Activated naive CD4-positive, alpha-beta T cell treated with anti-CD3 and anti-CD28 coated beads, Interleukin-2, amount 10 ng/mL, durations not matched to agents 7 days and 5 days (primary cell): ENCODE data around the gene FITM1.

Experiments used
- CTCF ChIA-PET: fragments of 350-600 bp; sonication (Branson Sonifier 250); formaldehyde crosslinking; loops from one replicate; lab custom pipeline; 2021; ENCODE audit warnings: antibody characterized with exemption; lab: Charles Lee
- DNase-seq: peaks from one replicate; pipeline ENCODE4 v3.0.0-alpha.2; 2020
- H3K27ac Mint-ChIP-seq: one replicate; pipeline ENCODE4 v1.8.0; 2021; ENCODE audit warnings: mild to moderate bottlenecking, moderate library complexity, mixed read lengths
- H3K27me3 Mint-ChIP-seq: one replicate; pipeline ENCODE4 v1.8.0; 2021; ENCODE audit warnings: mild to moderate bottlenecking, mixed read lengths
- H3K36me3 Mint-ChIP-seq: one replicate; pipeline ENCODE4 v1.8.0; 2021; ENCODE audit warnings: mixed read lengths
- H3K4me1 Mint-ChIP-seq: one replicate; pipeline ENCODE4 v1.8.0; 2021; ENCODE audit warnings: mixed read lengths
- H3K4me3 Mint-ChIP-seq: one replicate; pipeline ENCODE4 v1.8.0; 2021; ENCODE audit warnings: mild to moderate bottlenecking, moderate library complexity, mixed read lengths
- H3K9me3 Mint-ChIP-seq: one replicate; pipeline ENCODE4 v1.8.0; 2021; ENCODE audit warnings: mixed read lengths

The FITM1 gene, protein sequence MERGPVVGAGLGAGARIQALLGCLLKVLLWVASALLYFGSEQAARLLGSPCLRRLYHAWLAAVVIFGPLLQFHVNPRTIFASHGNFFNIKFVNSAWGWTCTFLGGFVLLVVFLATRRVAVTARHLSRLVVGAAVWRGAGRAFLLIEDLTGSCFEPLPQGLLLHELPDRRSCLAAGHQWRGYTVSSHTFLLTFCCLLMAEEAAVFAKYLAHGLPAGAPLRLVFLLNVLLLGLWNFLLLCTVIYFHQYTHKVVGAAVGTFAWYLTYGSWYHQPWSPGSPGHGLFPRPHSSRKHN

DNA sequence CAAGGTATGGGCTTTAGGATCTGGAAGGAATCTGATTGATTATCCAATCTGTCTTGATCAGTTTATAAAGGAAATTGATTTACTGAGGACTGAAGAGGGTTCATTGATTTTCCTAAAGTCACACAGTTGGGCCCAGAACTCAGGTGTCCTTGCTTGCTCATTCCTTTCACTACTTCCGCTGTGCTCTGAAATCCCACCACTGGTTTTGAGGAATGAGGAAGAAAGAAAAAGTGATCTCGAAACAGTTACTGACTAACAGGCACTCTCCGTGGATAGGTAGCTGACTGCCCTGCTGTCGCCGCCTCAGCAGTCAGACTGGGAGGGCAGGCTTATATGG is at the start of gene FITM1:
FITM1 (plus strand) TSS at position 280 of the 337 bp plus-strand sequence. CDS start 905 bp downstream, outside the sequence.
- peaks cover 32% of the 10 kb centered on the region for H3K4me1 Mint-ChIP-seq
- peak within 1 kb of the TSS; percentile 39 for H3K27ac Mint-ChIP-seq

DNA sequence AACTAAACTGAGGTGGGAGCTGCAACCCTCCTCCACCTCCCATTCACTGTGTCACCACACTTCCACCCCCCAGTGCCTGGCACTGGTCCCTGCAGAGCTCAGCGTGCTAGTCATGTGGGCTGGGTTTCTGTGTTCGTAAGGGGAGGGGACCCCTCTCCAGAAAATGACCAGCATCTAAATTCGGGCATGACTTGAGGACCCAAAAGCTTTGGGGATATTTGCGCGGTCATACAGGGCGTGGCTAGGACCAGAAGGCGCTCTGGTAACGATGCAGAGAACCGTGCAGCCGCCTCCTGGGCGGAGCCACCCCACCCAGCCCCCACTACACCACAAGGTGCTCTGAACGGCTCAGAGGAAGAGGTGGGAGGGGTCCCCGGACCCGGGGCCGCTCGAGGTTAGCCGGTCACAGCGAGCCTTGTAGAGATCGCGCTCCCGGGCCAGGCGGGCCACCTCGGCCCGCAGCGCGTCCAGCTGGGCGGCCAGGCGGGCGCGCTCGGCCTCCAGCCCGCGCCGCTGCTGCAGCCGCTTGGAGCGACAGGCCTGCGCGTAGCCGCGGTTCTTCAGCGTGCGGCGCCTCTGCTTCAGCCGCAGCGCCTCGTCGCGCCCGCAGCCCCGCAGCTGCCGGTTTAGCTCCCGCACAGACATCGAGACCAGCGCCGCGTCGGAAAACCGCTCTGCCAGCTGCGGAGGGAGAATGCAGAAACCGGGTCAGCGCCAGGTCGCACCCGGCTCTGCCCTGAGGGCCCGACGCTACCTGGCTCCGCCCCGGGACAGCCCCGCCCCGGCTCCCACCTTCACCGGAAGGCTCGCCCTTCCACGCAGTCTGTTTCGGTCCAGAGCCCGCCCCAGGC is 49.3 kb upstream of the FITM1 start:
- peak overlapping the region; percentile 75 for H3K27ac Mint-ChIP-seq
- H3K36me3 Mint-ChIP-seq: no peaks in the 10 kb centered on the region
- H3K4me1 Mint-ChIP-seq: peaks cover 35% of the 10 kb centered on the region
- H3K9me3 Mint-ChIP-seq: no peaks in the 10 kb centered on the region
- CTCF ChIA-PET: interaction anchor here (0.6 to 12.4 kb wide), 11 partner anchors 12 to 961 kb away, joined by 3 to 107 read pairs (median 11); partner anchors contain the start of genes DCAF11, IRF9, NRL and PCK2
- DNase-seq: peak; percentile 87
- H3K4me3 Mint-ChIP-seq: peak overlapping the region; percentile 75
- peaks cover 50% of the 10 kb centered on the region for H3K27me3 Mint-ChIP-seq

More for the DNA sequence above, at the start of gene FITM1:
- H3K36me3 Mint-ChIP-seq: peaks cover 4% of the 10 kb centered on the region
- DNase-seq: no peak
- no peaks in the 10 kb centered on the region for H3K9me3 Mint-ChIP-seq
- no peaks in the 10 kb centered on the region for H3K27me3 Mint-ChIP-seq
- H3K4me3 Mint-ChIP-seq: no peak within 1 kb of the TSS
- CTCF ChIA-PET: no interaction called here

DNA sequence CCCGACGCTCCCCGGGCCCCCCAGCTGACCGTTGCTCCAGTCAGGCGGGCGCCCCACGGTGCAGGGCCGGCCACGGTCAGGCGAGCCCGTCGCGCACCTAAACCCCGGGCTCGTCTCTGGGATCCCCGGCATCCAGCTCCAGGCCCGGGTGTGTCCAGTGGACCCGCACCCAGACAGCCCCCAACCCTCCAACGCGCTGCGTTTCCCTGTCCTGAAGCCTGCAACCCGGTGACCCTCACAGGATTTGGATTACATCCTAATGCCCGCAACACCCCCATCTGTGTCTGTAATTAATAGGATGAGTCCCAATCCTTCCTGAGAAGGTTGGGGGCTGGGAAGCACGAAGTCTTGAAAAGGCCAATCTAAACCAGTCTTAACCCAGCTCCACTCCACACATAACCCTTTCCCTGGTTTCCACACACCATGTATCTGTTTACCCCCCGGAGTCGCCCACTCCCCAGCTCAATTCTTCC is 48.7 kb upstream of the FITM1 start:
- H3K4me3 Mint-ChIP-seq: peak overlapping the region; percentile 76
- CTCF ChIA-PET: interaction anchor here (1.0 to 12.4 kb wide), 6 partner anchors 11 to 228 kb away, joined by 3 to 107 read pairs (median 26); partner anchors contain the start of genes IRF9 and PCK2
- H3K36me3 Mint-ChIP-seq: no peaks in the 10 kb centered on the region
- H3K27me3 Mint-ChIP-seq: peaks cover 50% of the 10 kb centered on the region
- no peak for DNase-seq
- peak overlapping the region; percentile 81 for H3K27ac Mint-ChIP-seq
- H3K4me1 Mint-ChIP-seq: peaks cover 29% of the 10 kb centered on the region
- H3K9me3 Mint-ChIP-seq: no peaks in the 10 kb centered on the region

DNA sequence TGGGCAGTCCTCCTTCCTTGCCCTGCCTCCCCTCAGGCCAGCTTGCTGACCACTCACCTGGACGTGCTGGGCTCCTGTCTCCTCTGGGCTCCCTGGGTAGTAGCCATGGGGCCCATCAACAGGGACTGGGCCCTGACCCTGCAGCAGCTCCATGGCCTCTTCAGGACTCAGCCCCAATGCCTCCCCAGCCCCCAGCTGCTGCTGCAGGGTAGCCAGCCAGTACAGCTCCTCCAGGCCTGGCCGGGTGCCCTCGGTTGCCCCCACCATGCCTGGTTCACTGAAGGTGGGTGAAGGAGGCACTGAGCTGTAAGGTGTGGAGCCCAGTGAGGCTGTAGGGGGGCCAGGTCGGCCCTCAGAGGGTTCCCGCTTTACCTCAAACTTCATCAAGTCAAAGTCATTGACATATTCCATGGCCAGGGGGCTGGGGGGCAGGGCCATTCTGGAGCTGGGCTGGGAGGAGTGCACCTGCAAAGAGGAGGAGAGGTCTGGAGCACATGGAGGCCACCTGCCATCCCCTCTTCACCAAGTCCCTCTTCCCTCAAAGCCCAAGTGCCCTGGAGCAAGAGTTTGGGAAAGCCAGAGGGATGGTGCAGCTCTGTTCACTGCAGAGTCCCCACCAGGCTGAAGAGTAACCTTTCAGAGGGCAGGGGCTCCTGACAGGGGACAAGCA is 47.9 kb upstream of the FITM1 start:
- H3K4me3 Mint-ChIP-seq: peak overlapping the region; percentile 76
- peaks cover 25% of the 10 kb centered on the region for H3K4me1 Mint-ChIP-seq
- no peaks in the 10 kb centered on the region for H3K9me3 Mint-ChIP-seq
- CTCF ChIA-PET: interaction anchor here (2.5 to 12.4 kb wide), 4 partner anchors 10 to 78 kb away, joined by 11 to 107 read pairs (median 48); partner anchors contain the start of genes IRF9 and PCK2
- H3K27me3 Mint-ChIP-seq: peaks cover 50% of the 10 kb centered on the region
- no peaks in the 10 kb centered on the region for H3K36me3 Mint-ChIP-seq
- DNase-seq: no peak
- H3K27ac Mint-ChIP-seq: peak overlapping the region; percentile 35

DNA sequence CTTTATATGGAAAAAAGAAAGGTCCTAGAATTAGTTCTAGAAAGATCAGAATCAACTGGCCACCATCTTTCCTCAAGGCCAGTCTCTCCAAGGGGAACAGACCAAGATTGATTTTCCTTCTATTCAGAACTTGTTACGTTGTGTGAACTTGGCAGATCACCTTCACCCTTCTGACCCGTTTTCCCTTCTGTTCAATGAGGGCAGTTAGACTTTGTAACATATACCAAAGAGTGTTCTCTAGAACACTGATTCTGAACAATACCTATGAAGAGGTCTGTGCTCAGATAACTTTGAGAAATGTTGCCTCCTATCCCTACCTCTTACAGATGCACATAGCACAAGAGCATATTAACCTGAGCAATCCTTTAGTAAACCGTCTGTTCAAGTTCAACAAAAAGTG is 47.0 kb upstream of the FITM1 start:
- H3K27me3 Mint-ChIP-seq: peaks cover 50% of the 10 kb centered on the region
- H3K4me1 Mint-ChIP-seq: peaks cover 25% of the 10 kb centered on the region
- H3K4me3 Mint-ChIP-seq: no peak overlapping the region
- H3K36me3 Mint-ChIP-seq: no peaks in the 10 kb centered on the region
- DNase-seq: no peak
- CTCF ChIA-PET: interaction anchor here (4.5 to 12.4 kb wide), 3 partner anchors 9 to 26 kb away, joined by 41 to 107 read pairs (median 54); partner anchors contain the start of gene PCK2
- H3K27ac Mint-ChIP-seq: no peak overlapping the region
- H3K9me3 Mint-ChIP-seq: no peaks in the 10 kb centered on the region

DNA sequence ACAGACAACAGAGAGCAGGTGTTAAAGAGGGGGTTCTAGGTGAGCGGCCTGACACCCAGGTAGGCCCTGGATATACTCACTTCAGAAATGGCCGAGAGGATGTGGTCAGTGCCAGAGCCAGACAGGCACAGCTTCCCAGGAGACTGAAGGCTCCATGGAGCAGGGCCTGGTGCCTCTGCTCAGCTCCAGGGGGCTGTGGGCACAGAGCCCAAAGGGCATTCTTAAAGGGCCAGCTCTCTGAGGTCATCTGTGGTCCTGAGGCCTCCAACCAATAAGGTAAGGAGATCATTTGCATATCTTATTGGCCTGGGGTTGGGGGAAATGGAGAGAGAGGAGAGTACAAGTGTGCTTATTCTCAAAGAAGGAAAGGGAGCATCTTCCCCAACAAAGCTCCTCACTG is 46.0 kb upstream of the FITM1 start:
- no peaks in the 10 kb centered on the region for H3K9me3 Mint-ChIP-seq
- CTCF ChIA-PET: interaction anchor here (0.9 to 3.1 kb wide), 3 partner anchors 18 to 26 kb away, joined by 3 to 25 read pairs (median 7); no protein-coding TSS in a partner anchor
- H3K4me3 Mint-ChIP-seq: no peak overlapping the region
- H3K4me1 Mint-ChIP-seq: peaks cover 20% of the 10 kb centered on the region
- no peak overlapping the region for H3K27ac Mint-ChIP-seq
- H3K27me3 Mint-ChIP-seq: peaks cover 46% of the 10 kb centered on the region
- no peaks in the 10 kb centered on the region for H3K36me3 Mint-ChIP-seq
- DNase-seq: no peak

DNA sequence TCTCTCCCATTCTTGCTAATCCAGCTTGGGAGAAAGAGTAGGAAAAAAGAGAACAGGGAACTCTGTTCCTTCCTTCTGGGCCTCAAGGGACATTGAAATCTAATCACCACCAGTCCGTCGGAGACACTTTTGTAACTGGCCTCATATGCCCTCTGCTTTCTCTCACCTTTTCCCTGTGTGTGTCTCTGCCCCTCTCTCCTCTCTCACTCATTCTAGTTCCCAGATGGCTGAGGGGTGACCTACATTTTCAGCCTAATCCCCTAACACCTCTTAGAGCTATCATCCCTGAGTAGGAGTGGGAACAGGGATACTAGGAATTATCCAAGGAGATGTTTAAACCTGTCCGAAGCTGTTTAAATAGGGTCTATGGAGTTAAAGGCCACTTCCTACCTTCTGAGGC is 45.2 kb upstream of the FITM1 start:
- CTCF ChIA-PET: interaction anchor here (1.9 to 3.1 kb wide), 2 partner anchors 23 to 27 kb away, joined by 7 to 25 read pairs; no protein-coding TSS in a partner anchor
- Mint-ChIP-seq H3K4me1 (peaks cover 18% of the 10 kb centered on the region), H3K9me3 (no peaks in the 10 kb centered on the region), H3K36me3 (no peaks in the 10 kb centered on the region), H3K4me3 (no peak overlapping the region), H3K27ac (no peak overlapping the region), H3K27me3 (peaks cover 39% of the 10 kb centered on the region)
- no peak for DNase-seq

DNA sequence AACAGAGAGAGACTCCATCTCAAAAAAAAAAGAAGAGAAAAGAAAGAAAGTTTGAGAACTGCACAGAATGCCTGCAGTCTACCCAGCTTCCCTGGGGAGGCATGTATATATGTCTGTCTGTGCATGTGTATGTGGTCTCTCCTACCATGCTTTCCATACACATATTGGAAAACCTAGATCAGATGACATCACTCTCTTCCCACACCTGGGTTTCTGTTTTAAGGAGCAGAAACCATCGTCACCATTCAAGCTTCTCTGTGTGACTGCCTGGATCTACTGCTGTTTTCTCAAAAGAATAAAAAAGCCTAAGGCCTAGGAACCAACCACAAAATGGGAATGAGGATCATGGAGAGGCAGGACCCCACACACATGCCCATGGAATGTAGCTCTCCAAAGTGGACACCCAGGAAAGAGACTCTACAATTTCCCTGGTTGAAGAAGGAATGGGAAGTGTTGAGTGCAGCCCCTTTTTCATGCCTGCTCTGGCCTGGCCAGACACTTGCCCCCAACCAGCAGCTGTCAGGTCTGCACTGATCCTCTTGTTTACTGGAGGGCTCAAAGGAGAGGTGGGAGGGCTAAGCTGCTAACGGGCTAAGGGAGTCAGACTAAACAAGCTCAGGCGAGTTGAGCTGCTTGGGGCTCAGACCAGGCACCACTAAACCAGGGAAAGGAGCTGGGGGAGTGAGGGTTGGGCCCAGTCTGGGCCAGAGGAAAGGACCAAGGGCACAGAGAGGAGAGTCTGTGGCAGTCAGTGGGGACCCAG is 44.1 kb upstream of the FITM1 start:
- no peaks in the 10 kb centered on the region for H3K36me3 Mint-ChIP-seq
- CTCF ChIA-PET: interaction anchor here (1.0 to 3.1 kb wide), 4 partner anchors 11 to 28 kb away, joined by 3 to 25 read pairs (median 4); no protein-coding TSS in a partner anchor
- H3K9me3 Mint-ChIP-seq: no peaks in the 10 kb centered on the region
- H3K4me1 Mint-ChIP-seq: peaks cover 15% of the 10 kb centered on the region
- H3K27me3 Mint-ChIP-seq: peaks cover 33% of the 10 kb centered on the region
- DNase-seq: no peak
- H3K27ac Mint-ChIP-seq: no peak overlapping the region
- H3K4me3 Mint-ChIP-seq: no peak overlapping the region

DNA sequence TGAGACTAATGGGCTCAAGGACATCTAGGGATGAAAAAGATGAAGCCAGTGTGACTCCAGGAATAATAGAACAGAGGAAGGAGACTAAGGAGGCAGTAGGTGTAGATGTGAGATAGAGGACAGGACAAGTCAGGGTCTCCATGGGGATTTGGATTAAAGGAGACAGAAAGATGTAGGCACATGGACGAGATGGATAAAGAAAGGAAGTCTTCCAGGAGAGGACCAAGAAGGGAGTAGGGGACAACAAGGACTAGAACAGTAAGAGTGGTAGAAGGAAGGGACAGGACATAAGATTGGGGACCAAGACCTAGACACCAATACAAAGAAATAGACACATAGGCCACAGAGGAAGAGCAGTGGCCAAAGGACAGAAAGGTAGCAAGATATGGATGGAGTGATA is 43.5 kb upstream of the FITM1 start:
- CTCF ChIA-PET: interaction anchor here (1.2 to 3.1 kb wide), 3 partner anchors 21 to 29 kb away, joined by 3 to 25 read pairs (median 6); no protein-coding TSS in a partner anchor
- Mint-ChIP-seq H3K27me3 (peaks cover 27% of the 10 kb centered on the region), H3K27ac (no peak overlapping the region), H3K4me3 (no peak overlapping the region), H3K4me1 (peaks cover 11% of the 10 kb centered on the region), H3K9me3 (no peaks in the 10 kb centered on the region), H3K36me3 (no peaks in the 10 kb centered on the region)
- no peak for DNase-seq

DNA sequence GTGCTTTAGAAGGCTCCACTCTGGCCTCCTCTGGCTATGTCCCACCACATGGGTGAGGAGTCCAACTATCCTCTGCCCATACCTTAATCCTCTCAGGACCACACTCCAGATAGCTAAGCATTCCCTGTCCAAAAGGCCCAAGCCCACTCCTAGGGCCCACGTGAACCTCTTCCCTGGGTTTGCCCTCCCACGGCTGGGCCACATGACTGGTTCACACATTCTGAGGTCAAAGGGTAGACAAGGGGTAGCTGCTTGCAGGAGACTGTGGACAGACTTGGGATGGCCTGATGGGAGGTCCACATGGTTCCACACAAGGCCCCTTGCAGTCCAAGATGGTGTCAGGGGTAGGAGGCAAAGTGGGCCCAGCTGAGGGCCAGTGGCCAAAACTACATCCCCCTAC is 42.4 kb upstream of the FITM1 start:
- Mint-ChIP-seq H3K9me3 (no peaks in the 10 kb centered on the region), H3K4me1 (peaks cover 16% of the 10 kb centered on the region), H3K27me3 (peaks cover 16% of the 10 kb centered on the region), H3K27ac (no peak overlapping the region), H3K36me3 (no peaks in the 10 kb centered on the region), H3K4me3 (no peak overlapping the region)
- CTCF ChIA-PET: interaction anchor here (1.0 to 11.8 kb wide), 3 partner anchors 15 to 31 kb away, joined by 3 to 187 read pairs (median 18); no protein-coding TSS in a partner anchor
- no peak for DNase-seq

DNA sequence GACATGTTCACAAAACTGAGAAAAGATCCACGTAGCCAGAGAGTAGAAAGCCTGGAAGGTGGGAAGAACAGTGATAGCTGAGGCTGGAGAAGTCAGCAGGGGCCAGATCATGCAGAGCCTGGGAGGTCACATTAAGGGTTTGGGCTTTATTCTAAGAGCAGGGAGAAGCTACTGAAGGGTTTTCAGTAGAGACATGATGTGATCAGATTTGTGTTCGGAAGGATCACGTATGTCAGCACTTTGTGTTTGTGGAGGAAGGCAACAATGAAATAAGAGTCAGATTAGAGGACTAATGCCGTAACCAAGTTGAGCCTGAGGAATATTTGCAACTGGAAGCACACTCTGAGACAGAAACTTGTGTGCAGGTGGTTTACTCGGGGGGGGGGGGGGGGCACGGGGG is 40.6 kb upstream of the FITM1 start:
- Mint-ChIP-seq H3K36me3 (peaks cover 2% of the 10 kb centered on the region), H3K27ac (no peak overlapping the region), H3K4me1 (peaks cover 24% of the 10 kb centered on the region), H3K4me3 (no peak overlapping the region), H3K27me3 (peaks cover 4% of the 10 kb centered on the region), H3K9me3 (no peaks in the 10 kb centered on the region)
- DNase-seq: no peak
- CTCF ChIA-PET: interaction anchor here (0.8 to 11.8 kb wide), 11 partner anchors 12 to 76 kb away, joined by 3 to 240 read pairs (median 6); partner anchors contain the start of genes CPNE6, IRF9 and PSME1

DNA sequence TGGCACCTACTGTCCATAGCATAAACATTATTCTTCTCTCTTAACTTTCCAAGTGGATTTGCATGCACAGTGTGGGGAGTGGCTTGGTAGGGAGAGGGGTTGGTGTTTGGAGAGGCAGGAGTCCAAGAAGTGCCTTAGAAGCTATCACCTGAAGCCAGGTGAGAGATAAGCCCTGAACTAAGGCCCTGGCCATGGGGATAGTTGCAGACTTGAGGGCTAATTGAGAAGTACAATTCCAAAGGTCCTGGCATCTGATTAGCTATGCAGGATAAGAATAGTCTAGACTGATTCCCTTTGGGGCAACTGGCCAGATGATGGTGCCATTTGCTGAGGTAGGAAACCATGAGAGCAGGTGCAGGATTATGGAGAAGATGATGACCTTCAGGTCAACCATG is 38.4 kb upstream of the FITM1 start:
- H3K27ac Mint-ChIP-seq: no peak overlapping the region
- H3K4me3 Mint-ChIP-seq: no peak overlapping the region
- peaks cover 39% of the 10 kb centered on the region for H3K4me1 Mint-ChIP-seq
- peaks cover 16% of the 10 kb centered on the region for H3K36me3 Mint-ChIP-seq
- DNase-seq: no peak
- no peaks in the 10 kb centered on the region for H3K9me3 Mint-ChIP-seq
- CTCF ChIA-PET: interaction anchor here (0.5 to 11.8 kb wide), 9 partner anchors 9 to 289 kb away, joined by 3 to 240 read pairs (median 14); partner anchors contain the start of genes CPNE6, IRF9 and TM9SF1
- H3K27me3 Mint-ChIP-seq: no peaks in the 10 kb centered on the region
